Loucy (cell line): Measurements from ENCODE around the gene TRMT112.

Source experiments
- H2AFZ ChIP-seq: fragments of 200-600 bp; sonication (generic); 2 replicates; pipeline ENCODE4 v1.6.0; 2016; ENCODE audit warnings: antibody characterized with exemption, mild to moderate bottlenecking, low read length, moderate library complexity
- H3F3A ChIP-seq: fragments of 200-600 bp; 2 replicates; pipeline ENCODE4 v1.6.0; 2016; ENCODE audit warnings: antibody characterized with exemption, low read depth, mild to moderate bottlenecking
- H3K27me3 ChIP-seq: fragments of 200-600 bp; sonication (generic); 2 replicates; pipeline ENCODE4 v1.6.1; 2014; ENCODE audit warnings: low read length, mild to moderate bottlenecking; ENCODE audit not compliant: insufficient read depth, poor library complexity, severe bottlenecking
- H3K36me3 ChIP-seq: fragments of 200-600 bp; sonication (generic); 2 replicates; pipeline ENCODE4 v1.6.1; 2016; ENCODE audit warnings: low read length; ENCODE audit not compliant: insufficient read depth
- H3K4me1 ChIP-seq: fragments of 200-600 bp; sonication (generic); 2 replicates; pipeline ENCODE4 v1.5.1; 2014; ENCODE audit warnings: low read length, mild to moderate bottlenecking; ENCODE audit not compliant: insufficient read depth, poor library complexity, severe bottlenecking
- H3K4me2 ChIP-seq: fragments of 200-600 bp; sonication (generic); 2 replicates; pipeline ENCODE4 v1.6.0; 2014; ENCODE audit warnings: antibody characterized with exemption, low read length, low read depth, mild to moderate bottlenecking; ENCODE audit not compliant: poor library complexity, severe bottlenecking
- H3K4me3 ChIP-seq: fragments of 200-600 bp; sonication (generic); 2 replicates; pipeline ENCODE4 v1.5.1; 2014; ENCODE audit warnings: low read length, mild to moderate bottlenecking, mixed read lengths; ENCODE audit not compliant: poor library complexity, severe bottlenecking
- H3K79me2 ChIP-seq: fragments of 200-600 bp; sonication (generic); 2 replicates; pipeline ENCODE4 v1.6.1; 2014; ENCODE audit warnings: low read length; ENCODE audit not compliant: insufficient read depth
- H3K9ac ChIP-seq: fragments of 200-600 bp; sonication (generic); 2 replicates; pipeline ENCODE4 v1.6.0; 2014; ENCODE audit warnings: mild to moderate bottlenecking, low read depth, low read length, moderate library complexity; ENCODE audit not compliant: poor library complexity, severe bottlenecking
- H3K9me2 ChIP-seq: fragments of 200-600 bp; sonication (generic); replicated peaks from 2 replicates; pipeline ENCODE4 v1.6.1; 2016; ENCODE audit warnings: low read depth, low read length, mixed read lengths
- H3K9me3 ChIP-seq: fragments of 200-600 bp; sonication (generic); 2 replicates; pipeline ENCODE4 v1.6.1; 2014; ENCODE audit warnings: mild to moderate bottlenecking, antibody characterized with exemption, low read length, low read depth; ENCODE audit not compliant: insufficient read depth
- H4K20me1 ChIP-seq: fragments of 200-600 bp; sonication (generic); 2 replicates; pipeline ENCODE4 v1.6.0; 2014; ENCODE audit warnings: antibody characterized with exemption, low read length, mild to moderate bottlenecking; ENCODE audit not compliant: insufficient read depth, poor library complexity, severe bottlenecking
- EZH2phosphoT487 ChIP-seq: fragments of 200-600 bp; IDR thresholded peaks from 2 replicates; pipeline ENCODE4 v1.6.1; 2018; ENCODE audit warnings: antibody characterized with exemption, mild to moderate bottlenecking, moderate library complexity, borderline replicate concordance
- TF ChIP-seq, protein P1 (sequence below): fragments of 200-600 bp; sonication (generic); conservative IDR thresholded peaks from 2 replicates; pipeline ENCODE4 v1.5.1; 2014; ENCODE audit warnings: mild to moderate bottlenecking, antibody characterized with exemption, low read length

Gene TRMT112

DNA sequence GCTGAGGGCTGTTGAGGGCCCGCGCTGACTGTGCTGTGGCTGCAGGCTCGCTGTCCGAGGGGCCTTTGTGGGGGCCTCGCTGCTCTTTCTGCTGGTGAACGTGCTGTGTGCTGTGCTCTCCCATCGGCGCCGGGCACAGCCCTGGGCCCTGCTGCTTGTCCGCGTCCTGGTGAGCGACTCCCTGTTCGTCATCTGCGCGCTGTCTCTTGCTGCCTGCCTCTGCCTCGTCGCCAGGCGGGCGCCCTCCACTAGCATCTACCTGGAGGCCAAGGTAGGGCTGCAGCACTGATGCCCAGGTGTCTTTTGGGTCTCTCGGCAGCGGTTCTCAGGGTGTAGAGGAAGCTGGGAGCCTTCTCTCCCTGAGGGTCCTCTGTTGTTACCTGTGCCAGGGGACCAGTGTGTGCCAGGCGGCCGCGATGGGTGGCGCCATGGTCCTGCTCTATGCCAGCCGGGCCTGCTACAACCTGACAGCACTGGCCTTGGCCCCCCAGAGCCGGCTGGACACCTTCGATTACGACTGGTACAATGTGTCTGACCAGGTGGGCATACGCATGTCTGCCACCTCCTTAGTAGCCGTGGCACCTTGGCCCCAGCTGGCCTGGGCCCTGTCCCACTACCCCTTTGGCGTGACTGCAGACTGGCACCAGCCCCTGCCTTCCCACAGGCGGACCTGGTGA lies 29.5 kb downstream of the TRMT112 start:
- Histone ChIP-seq H3F3A (no peaks in the 10 kb centered on the region), H3K4me2 (no peak overlapping the region), H3K79me2 (peaks cover 10% of the 10 kb centered on the region; the same call in 1 of the 2 replicates), H3K27me3 (no peaks in the 10 kb centered on the region), H3K9me3 (no peaks in the 10 kb centered on the region), H3K4me1 (peaks cover 8% of the 10 kb centered on the region), H3K9ac (no peak overlapping the region), H3K36me3 (no peaks in the 10 kb centered on the region), H3K4me3 (no peak overlapping the region), H2AFZ (no peak overlapping the region), H3K9me2 (no peaks in the 10 kb centered on the region), H4K20me1 (no peaks in the 10 kb centered on the region)
- TF ChIP-seq EZH2phosphoT487, result no peak
- TF ChIP-seq, protein P1, sequence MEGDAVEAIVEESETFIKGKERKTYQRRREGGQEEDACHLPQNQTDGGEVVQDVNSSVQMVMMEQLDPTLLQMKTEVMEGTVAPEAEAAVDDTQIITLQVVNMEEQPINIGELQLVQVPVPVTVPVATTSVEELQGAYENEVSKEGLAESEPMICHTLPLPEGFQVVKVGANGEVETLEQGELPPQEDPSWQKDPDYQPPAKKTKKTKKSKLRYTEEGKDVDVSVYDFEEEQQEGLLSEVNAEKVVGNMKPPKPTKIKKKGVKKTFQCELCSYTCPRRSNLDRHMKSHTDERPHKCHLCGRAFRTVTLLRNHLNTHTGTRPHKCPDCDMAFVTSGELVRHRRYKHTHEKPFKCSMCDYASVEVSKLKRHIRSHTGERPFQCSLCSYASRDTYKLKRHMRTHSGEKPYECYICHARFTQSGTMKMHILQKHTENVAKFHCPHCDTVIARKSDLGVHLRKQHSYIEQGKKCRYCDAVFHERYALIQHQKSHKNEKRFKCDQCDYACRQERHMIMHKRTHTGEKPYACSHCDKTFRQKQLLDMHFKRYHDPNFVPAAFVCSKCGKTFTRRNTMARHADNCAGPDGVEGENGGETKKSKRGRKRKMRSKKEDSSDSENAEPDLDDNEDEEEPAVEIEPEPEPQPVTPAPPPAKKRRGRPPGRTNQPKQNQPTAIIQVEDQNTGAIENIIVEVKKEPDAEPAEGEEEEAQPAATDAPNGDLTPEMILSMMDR, result no peak

DNA sequence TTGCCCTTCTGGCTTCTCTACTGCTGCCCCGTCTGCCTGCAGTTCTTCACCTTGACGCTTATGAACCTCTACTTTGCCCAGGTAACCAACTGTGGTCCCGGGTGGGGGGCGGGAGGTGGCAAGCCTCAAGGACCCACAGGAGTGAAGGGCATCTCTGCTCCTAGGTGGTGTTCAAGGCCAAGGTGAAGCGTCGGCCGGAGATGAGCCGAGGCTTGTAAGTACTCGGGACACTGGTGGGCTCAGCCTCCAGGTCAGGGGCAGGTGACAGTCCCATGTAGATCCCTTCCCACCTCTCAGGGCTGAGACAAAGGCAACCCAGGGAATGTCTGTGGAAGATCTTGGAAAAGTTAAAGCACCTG lies 30.6 kb downstream of the TRMT112 start:
- Histone ChIP-seq H3K4me3 (peak overlapping the region; percentile 99), H3K9ac (peak overlapping the region; percentile 87), H3K36me3 (no peaks in the 10 kb centered on the region), H3K79me2 (peaks cover 10% of the 10 kb centered on the region; the same call in 1 of the 2 replicates), H3F3A (no peaks in the 10 kb centered on the region), H4K20me1 (no peaks in the 10 kb centered on the region), H3K4me2 (peak overlapping the region; percentile 96), H3K4me1 (peaks cover 8% of the 10 kb centered on the region), H3K9me2 (no peaks in the 10 kb centered on the region), H3K27me3 (no peaks in the 10 kb centered on the region), H3K9me3 (no peaks in the 10 kb centered on the region), H2AFZ (no peak overlapping the region)
- TF ChIP-seq EZH2phosphoT487, result no peak
- TF ChIP-seq, protein P1, result no peak

DNA sequence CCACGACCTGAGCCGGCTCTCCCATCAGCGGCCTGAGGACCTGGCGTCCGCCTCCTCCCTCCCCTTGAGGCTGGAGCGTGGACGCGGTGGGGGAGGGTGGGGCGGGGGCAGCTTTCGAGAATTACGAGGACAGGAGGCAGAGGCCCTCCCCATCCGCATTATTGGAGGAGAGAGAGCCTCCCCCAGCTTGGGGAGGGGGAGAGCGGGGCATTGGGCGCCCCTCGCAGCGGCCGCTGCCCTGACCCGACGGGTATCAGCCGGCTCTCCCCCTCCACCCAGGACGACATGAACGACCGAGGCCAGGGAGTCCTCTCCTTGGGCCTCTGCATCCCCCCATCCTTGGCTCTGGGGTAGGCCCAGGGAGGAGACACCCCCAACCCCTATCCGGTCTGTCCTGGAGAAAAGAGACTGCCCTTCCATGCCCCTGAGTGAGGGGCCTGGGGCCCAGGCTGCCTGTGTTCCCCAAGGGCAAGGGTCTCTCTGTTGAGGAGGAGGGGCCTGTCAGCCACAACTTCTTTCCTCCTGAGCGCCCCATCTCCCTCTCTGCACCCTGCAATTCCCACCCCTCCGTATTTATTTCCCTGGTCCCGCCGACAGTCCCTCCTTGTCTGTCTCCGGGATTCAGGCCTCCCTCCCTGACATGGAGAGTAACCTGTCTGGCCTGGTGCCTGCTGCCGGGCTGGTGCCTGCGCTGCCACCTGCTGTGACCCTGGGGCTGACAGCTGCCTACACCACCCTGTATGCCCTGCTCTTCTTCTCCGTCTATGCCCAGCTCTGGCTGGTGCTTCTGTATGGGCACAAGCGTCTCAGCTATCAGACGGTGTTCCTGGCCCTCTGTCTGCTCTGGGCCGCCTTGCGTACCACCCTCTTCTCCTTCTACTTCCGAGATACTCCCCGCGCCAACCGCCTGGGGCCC lies 31.2 kb downstream of the TRMT112 start:
- Histone ChIP-seq H3K4me3 (peak overlapping the region; percentile 99), H3K79me2 (peaks cover 10% of the 10 kb centered on the region; the same call in 1 of the 2 replicates), H2AFZ (peak overlapping the region; percentile 95), H3K4me1 (peaks cover 8% of the 10 kb centered on the region), H3K9me3 (no peaks in the 10 kb centered on the region), H3K9ac (peak overlapping the region; percentile 87), H3F3A (no peaks in the 10 kb centered on the region), H3K9me2 (no peaks in the 10 kb centered on the region), H4K20me1 (no peaks in the 10 kb centered on the region), H3K36me3 (no peaks in the 10 kb centered on the region), H3K4me2 (peak overlapping the region; percentile 96), H3K27me3 (no peaks in the 10 kb centered on the region)
- no peak for TF ChIP-seq EZH2phosphoT487
- TF ChIP-seq, protein P1, result peak; percentile 60
